AG04449 (cell line): ENCODE data around the gene SDCBP2.

Experiments used
- CTCF ChIA-PET: fragments of 350-600 bp; formaldehyde crosslinking; extraction: SDS; loops from one replicate; lab custom pipeline; 2021; ENCODE audit warnings: antibody characterized with exemption; lab: Yijun Ruan, JAX
- POLR2A ChIA-PET: fragments of 400-600, 350-600 bp; formaldehyde crosslinking; extraction: SDS; loops from one replicate; lab custom pipeline; 2020; ENCODE audit warnings: antibody characterized with exemption, inconsistent platforms; lab: Yijun Ruan, JAX
- DNase-seq: peaks from one replicate; pipeline ENCODE4 v3.0.0-alpha.2; 2010; ENCODE audit warnings: low read depth, low spot score
- H3K4me3 ChIP-seq: 2 replicates; pipeline ENCODE4 v1.5.1; 2011; ENCODE audit warnings: low read depth, mild to moderate bottlenecking, control low read depth, low read length
- CTCF ChIP-seq: IDR thresholded peaks from one replicate; pipeline ENCODE4 v1.5.1; 2011; ENCODE audit warnings: mild to moderate bottlenecking, moderate library complexity, low read length, control low read depth, inconsistent platforms; ENCODE audit not compliant: insufficient read depth; ENCODE audit errors: missing control alignments

SDCBP2 gene

GRCh38 chr20:1338096-1338495 is 9.2 kb upstream of the SDCBP2 start:
- ChIA-PET POLR2A (no interaction called here), CTCF (no interaction called here)
- no peak for DNase-seq
- TF ChIP-seq CTCF = no peak
- no peak overlapping the region for H3K4me3 ChIP-seq

GRCh38 chr20:1337441-1337840 is 8.5 kb upstream of the SDCBP2 start:
- no peak for DNase-seq
- CTCF ChIA-PET = no interaction called here
- no peak for TF ChIP-seq CTCF

GRCh38 chr20:1336699-1337367 is 7.9 kb upstream of the SDCBP2 start:
- no peak for DNase-seq
- POLR2A ChIA-PET = no interaction called here
- TF ChIP-seq CTCF = no peak
- H3K4me3 ChIP-seq = no peak overlapping the region
- CTCF ChIA-PET = interaction anchor here (1.2 to 1.8 kb wide), 2 partner anchors 11 to 24 kb away, joined by 3 to 6 read pairs; no protein-coding TSS in a partner anchor

More at GRCh38 chr20:1337441-1337840, 8.5 kb upstream of the SDCBP2 start:
- H3K4me3 ChIP-seq = no peak overlapping the region
- POLR2A ChIA-PET = no interaction called here

- no peak overlapping the region for H3K4me3 ChIP-seq
- POLR2A ChIA-PET = no interaction called here
- CTCF ChIA-PET = interaction anchor here (0.5 to 1.8 kb wide), 4 partner anchors 11 to 23 kb away, joined by 3 to 6 read pairs (median 4); no protein-coding TSS in a partner anchor
- no peak for TF ChIP-seq CTCF
- no peak for DNase-seq
Observed at GRCh38 chr20:1335961-1336698, 7.2 kb upstream of the SDCBP2 start.

- TF ChIP-seq CTCF = no peak
- no peak overlapping the region for H3K4me3 ChIP-seq
- POLR2A ChIA-PET = interaction anchor here (0.7 kb wide), 1 partner anchor 92 kb away, joined by 5 read pairs; no protein-coding TSS in a partner anchor
- no peak for DNase-seq
- CTCF ChIA-PET = interaction anchor here (1.0 to 1.1 kb wide), 2 partner anchors 9 to 102 kb away, joined by 3 read pairs; no protein-coding TSS in a partner anchor
Observed at GRCh38 chr20:1334761-1335160, 5.8 kb upstream of the SDCBP2 start.

- CTCF ChIA-PET = interaction anchor here (1.0 to 1.1 kb wide), 2 partner anchors 9 to 102 kb away, joined by 3 read pairs; no protein-coding TSS in a partner anchor
- no peak overlapping the region for H3K4me3 ChIP-seq
- POLR2A ChIA-PET = interaction anchor here (0.7 kb wide), 1 partner anchor 92 kb away, joined by 5 read pairs; no protein-coding TSS in a partner anchor
- TF ChIP-seq CTCF = no peak
- no peak for DNase-seq
Observed at GRCh38 chr20:1334370-1334731, 5.4 kb upstream of the SDCBP2 start.
